Adrenal gland (tissue), 12 donors: ENCODE measurements around the gene STAT4. TPM values are rescaled to one million over a fixed set of nuclear protein-coding genes. Genes with fewer than 3 reads are reported as not detected.

Source experiments
- DNase-seq, 7 donors: peaks; one replicate each; pipeline ENCODE4 v3.0.0-alpha.2; 2019 to 2020
- H3K27ac ChIP-seq, 5 donors: fragments of 200-600 bp; sonication (generic) in 4 of 5; 1 replicate in 3 of 5; 2 replicates in 2 of 5; pipeline versions ENCODE4 v1.5.1 to v1.8.0; 2016 to 2020; ENCODE audit warnings: mild to moderate bottlenecking in 1 of 5
- H3K27me3 ChIP-seq: fragments of 200-600 bp; 2 replicates; pipeline ENCODE4 v1.8.0; 2021
- H3K36me3 ChIP-seq, 2 donors: fragments of 200-600 bp; replicated peaks in 1 of 2; 1 replicate in 1 of 2; 2 replicates in 1 of 2; pipeline versions ENCODE4 v1.5.1 to v1.8.0; 2018 to 2022
- H3K4me1 ChIP-seq, 2 donors: fragments of 200-600 bp; replicated peaks in 1 of 2; 1 replicate in 1 of 2; 2 replicates in 1 of 2; pipeline versions ENCODE4 v1.5.1 to v1.8.0; 2018 to 2021
- H3K4me3 ChIP-seq, 4 donors: fragments of 200-600 bp; sonication (generic) in 3 of 4; one replicate each; pipeline ENCODE4 v1.5.1; 2016 to 2018
- H3K9me3 ChIP-seq, 3 donors: fragments of 200-600 bp; sonication (generic) in 1 of 3; replicated peaks in 1 of 3; 1 replicate in 2 of 3; 2 replicates in 1 of 3; pipeline versions ENCODE4 v1.5.1 to v1.8.0; 2016 to 2021
- POLR2A ChIP-seq, 2 donors: fragments of 450-650 bp; IDR thresholded peaks; one replicate each; pipeline ENCODE4 v1.6.1; 2017; ENCODE audit warnings: antibody characterized with exemption in 2 of 2, mild to moderate bottlenecking in 2 of 2, moderate library complexity in 1 of 2
- WGBS, 4 donors: extraction: QIAGEN DNeasy Blood & Tissue Kit in 2 of 4; methylation state at CpG; one replicate each; pipeline versions ENCODE4 v1.1.5 to v1.1.7; 2013 to 2017; 5-methylcytosine and 5-hydroxymethylcytosine counted together
- intact Hi-C, 2 donors: fragments of 100-400 bp; cut with DNase I; formaldehyde crosslinking; loops; one replicate each; pipeline versions ENCODE4 v1.14.1 to v1.15.0; 2022 to 2023
- polyA plus RNA-seq, 3 donors: library from polyadenylated mRNA; stranded (reverse); fragments of 200-250 nt in 2 of 3; fragments of 350-450 nt in 1 of 3; fragmentation: Illumina TruSeq in 1 of 3; extraction: RNeasy Lipid Tissue Mini Kit (QIAGEN cat#74804) in 1 of 3; gene quantifications; one replicate each; pipeline ENCODE4 v1.2.3, GENCODE V29; 2013 to 2014
- total RNA-seq, 9 donors: library from RNA; depleted of rRNA in 4 of 9; stranded (reverse); fragments of >200 nt in 4 of 9; fragments of 120-200 nt in 1 of 9; fragmentation: NEBNext Ultra II Directional in 1 of 9; extraction: Animal tissue kit (Norgen Biotek cat#: 25700) in 1 of 9; gene quantifications; one replicate each; pipeline versions ENCODE4 v1.1.0 to v1.2.4, GENCODE V29; 2013 to 2023
- TF ChIP-seq, protein P1 (sequence below), 6 experiments: fragments of 450-650 bp in 4 of 6; fragments of 200-600 bp in 2 of 6; sonication (generic) in 1 of 6; IDR thresholded peaks; 1 replicate in 5 of 6; 2 replicates in 1 of 6; pipeline versions ENCODE4 v1.5.1 to v1.8.0; 2016 to 2021; ENCODE audit warnings: antibody characterized with exemption in 6 of 6, mild to moderate bottlenecking in 2 of 6, moderate library complexity in 1 of 6
- donor health status: healthy with polysubstance abuse.
- donor health status: Bipolar disorder and iron deficiency.
- donor health status: DM: yes; HTN: yes; CAD: no.
- donor health status: DM: no; HTN: no; CAD: no.
- donor health status: DM: no; HTN: no; CAD: no.
- donor health status: DM: yes; HTN: yes; CAD: no.

STAT4 gene
- total and polyA plus RNA-seq, 12 donors, result 0.52 to 5.1 (median 1.4) TPM

DNA sequence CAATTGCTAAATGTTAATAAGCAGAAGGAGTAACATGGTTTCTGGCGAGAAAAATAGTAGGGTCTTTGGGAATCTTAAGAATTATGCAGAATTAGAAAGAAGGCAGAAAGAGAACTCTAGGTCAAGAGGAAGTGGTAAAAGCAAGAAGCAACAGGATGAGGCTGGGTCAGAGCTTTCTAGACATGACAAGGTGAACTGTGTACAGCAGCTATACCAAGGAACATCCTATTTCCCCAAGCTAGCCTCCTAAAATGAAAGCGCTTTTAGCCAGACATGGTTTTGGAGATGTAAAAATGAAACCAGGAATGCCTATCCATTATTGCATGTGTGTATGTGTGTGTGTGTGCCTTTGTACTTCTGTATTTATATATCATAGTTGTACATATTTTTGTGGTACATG lies 94.6 kb downstream of the STAT4 start:
- Histone ChIP-seq H3K27me3 (no peaks in the 10 kb centered on the region), H3K36me3 (no peaks in the 10 kb centered on the region), H3K9me3 (no peaks in the 10 kb centered on the region), H3K4me3 (no peak overlapping the region), H3K27ac (no peak overlapping the region), H3K4me1 (peaks cover 0 to 9% of the 10 kb centered on the region in 2 donors)
- intact Hi-C loops, result loop anchor here (10.0 kb wide), 2 partner anchors 99 to 469 kb away; partner anchors contain the start of gene STAT4 (in 1 of the 2)
- no peak for TF ChIP-seq POLR2A (IDR thresholded peaks at IDR 0.05)
- TF ChIP-seq, protein P1, sequence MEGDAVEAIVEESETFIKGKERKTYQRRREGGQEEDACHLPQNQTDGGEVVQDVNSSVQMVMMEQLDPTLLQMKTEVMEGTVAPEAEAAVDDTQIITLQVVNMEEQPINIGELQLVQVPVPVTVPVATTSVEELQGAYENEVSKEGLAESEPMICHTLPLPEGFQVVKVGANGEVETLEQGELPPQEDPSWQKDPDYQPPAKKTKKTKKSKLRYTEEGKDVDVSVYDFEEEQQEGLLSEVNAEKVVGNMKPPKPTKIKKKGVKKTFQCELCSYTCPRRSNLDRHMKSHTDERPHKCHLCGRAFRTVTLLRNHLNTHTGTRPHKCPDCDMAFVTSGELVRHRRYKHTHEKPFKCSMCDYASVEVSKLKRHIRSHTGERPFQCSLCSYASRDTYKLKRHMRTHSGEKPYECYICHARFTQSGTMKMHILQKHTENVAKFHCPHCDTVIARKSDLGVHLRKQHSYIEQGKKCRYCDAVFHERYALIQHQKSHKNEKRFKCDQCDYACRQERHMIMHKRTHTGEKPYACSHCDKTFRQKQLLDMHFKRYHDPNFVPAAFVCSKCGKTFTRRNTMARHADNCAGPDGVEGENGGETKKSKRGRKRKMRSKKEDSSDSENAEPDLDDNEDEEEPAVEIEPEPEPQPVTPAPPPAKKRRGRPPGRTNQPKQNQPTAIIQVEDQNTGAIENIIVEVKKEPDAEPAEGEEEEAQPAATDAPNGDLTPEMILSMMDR (IDR thresholded peaks at IDR 0.05), result no peak
- WGBS, 4 donors, result 61 to 81% (median 73%) methylated on average over 2 of the region's 2 CpGs
- DNase-seq, result no peak

GRCh38 chr2:191053256-191053655 lies 97.5 kb downstream of the STAT4 start:
- Histone ChIP-seq H3K27me3 (no peaks in the 10 kb centered on the region), H3K27ac (no peak overlapping the region), H3K4me3 (no peak overlapping the region), H3K9me3 (no peaks in the 10 kb centered on the region), H3K36me3 (no peaks in the 10 kb centered on the region), H3K4me1 (peaks cover 0 to 9% of the 10 kb centered on the region in 2 donors)
- WGBS, 4 donors, result 57 to 65% (median 63%) methylated on average over 6 of the region's 6 CpGs
- intact Hi-C loops, result loop anchor here (5.0 to 10.0 kb wide), 3 partner anchors 102 to 472 kb away; partner anchors contain the start of gene STAT4 (in 1 of the 2)
- DNase-seq, result no peak
- no peak for TF ChIP-seq POLR2A (IDR thresholded peaks at IDR 0.05)
- TF ChIP-seq, protein P1 (IDR thresholded peaks at IDR 0.05), result no peak

DNA sequence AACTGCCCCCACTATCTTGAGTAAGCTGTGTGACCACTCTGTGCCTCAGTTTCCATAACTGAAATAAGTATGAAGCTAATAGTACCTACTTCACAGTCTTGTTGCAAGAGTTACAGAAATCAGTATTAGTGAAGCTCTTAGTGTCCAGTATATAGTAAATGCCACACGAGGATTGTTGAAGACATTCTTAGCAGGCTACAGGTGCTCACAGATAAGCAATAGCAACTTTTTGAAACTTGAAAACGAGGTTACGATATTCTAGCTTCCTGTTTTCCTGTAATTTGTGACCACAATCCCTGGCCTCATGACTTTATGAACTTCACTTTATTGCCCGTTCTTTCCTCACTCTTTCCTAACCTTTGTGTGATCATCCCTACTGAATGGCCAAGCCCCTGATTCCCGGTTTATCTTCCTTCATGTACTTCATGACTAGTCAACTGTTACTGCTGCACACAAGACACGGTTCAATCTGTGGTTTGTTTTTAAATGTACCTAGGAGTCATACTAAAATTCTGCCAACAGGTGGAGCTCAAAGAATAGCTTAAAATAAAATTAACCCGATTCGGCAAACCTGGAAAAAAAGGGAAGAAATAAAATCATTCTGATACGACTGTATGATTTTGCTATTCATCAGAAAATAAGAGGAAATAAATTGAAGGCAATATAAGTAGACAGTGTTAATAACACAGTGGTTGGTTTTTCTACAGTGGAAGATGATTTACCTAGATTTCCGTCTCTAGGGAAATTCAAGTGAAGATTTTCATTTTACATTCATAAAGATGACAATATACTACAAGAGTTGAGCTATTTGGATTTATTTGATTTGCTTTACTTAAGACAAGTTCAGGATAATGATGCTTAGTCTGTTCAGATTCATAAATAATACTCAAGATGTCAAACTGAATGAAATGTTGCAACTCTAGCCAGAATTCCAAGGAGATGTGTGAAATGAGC lies 98.7 kb downstream of the STAT4 start:
- H3K27me3 ChIP-seq, result no peaks in the 10 kb centered on the region
- TF ChIP-seq POLR2A (IDR thresholded peaks at IDR 0.05), result no peak
- TF ChIP-seq, protein P1 (IDR thresholded peaks at IDR 0.05), result peak; percentile 44 to 75 (median 66)
- peaks cover 0 to 9% of the 10 kb centered on the region in 2 donors for H3K4me1 ChIP-seq
- H3K4me3 ChIP-seq, result no peak overlapping the region
- intact Hi-C loops, result loop anchor here (5.0 to 10.0 kb wide), 3 partner anchors 103 to 473 kb away; partner anchors contain the start of gene STAT4 (in 1 of the 2)
- no peak overlapping the region for H3K27ac ChIP-seq
- no peaks in the 10 kb centered on the region for H3K36me3 ChIP-seq
- DNase-seq, result no peak
- no peaks in the 10 kb centered on the region for H3K9me3 ChIP-seq
- 17 to 24% (median 19%) methylated on average over 10 of the region's 10 CpGs for WGBS, 4 donors

GRCh38 chr2:191051177-191051576 lies 99.6 kb downstream of the STAT4 start:
- no peaks in the 10 kb centered on the region for H3K36me3 ChIP-seq
- no peak for TF ChIP-seq POLR2A (IDR thresholded peaks at IDR 0.05)
- TF ChIP-seq, protein P1 (IDR thresholded peaks at IDR 0.05), result no peak
- no peaks in the 10 kb centered on the region for H3K9me3 ChIP-seq
- peaks cover 0 to 9% of the 10 kb centered on the region in 2 donors for H3K4me1 ChIP-seq
- intact Hi-C loops, result loop anchor here (5.0 to 10.0 kb wide), 3 partner anchors 104 to 474 kb away; partner anchors contain the start of gene STAT4 (in 1 of the 2)
- WGBS, 4 donors, result 54 to 74% (median 64%) methylated on average over 3 of the region's 3 CpGs
- no peak for DNase-seq
- H3K27me3 ChIP-seq, result no peaks in the 10 kb centered on the region
- no peak overlapping the region for H3K4me3 ChIP-seq
- no peak overlapping the region for H3K27ac ChIP-seq
